ENCODE measurements around the gene IGF2.

IGF2 gene

DNA sequence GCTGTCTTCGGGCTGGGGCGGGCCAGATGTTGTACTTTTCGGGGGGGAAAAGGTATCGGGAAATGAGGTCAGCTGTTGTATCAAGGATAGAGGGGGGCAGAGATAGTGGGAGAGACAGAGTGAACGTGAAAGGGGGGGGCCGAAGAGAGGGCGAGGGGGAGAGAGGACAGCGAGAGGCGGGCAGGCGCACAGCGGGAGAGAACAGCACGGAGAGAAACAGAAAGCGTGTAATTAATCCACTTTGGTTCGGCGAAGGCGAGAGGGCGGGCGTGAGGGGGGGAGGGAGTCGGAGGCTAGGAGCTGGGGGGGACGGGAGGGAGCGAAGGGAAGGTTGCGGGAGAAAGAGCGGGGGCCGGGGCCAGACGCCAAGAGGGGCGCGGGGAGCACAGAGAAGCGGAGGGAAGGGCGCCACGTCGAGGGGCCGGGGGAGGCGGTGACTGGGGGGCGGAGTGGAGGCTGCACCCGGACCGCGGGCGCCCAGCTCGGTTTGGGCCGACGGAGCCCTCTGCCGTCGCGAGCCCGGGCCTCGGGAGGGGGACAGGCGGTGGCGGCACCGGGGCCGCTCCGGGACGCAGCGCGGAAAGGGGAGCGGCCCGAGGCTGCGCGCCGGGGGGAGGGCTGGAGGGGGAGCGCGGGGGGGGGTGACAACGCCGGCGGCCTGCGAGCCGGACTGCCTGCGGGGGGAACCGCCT is 612 bp downstream of the IGF2 start:
- H3K36me3 ChIP-seq (ENCODE audit: control insufficient read depth, low read depth, low read length), result no peaks in the 10 kb centered on the region
- H3K27ac ChIP-seq (ENCODE audit: low read length), result no peak overlapping the region
- peaks cover 6% of the 10 kb centered on the region for H3K4me1 ChIP-seq (ENCODE audit: control insufficient read depth, low read depth, low read length)
- H3K27me3 ChIP-seq (ENCODE audit: control insufficient read depth, insufficient read depth, low read length), result peaks cover 97% of the 10 kb centered on the region
- H3K9ac ChIP-seq (ENCODE audit: low read length), result no peak overlapping the region
- H3K9me3 ChIP-seq (ENCODE audit: control insufficient read depth, low read depth, low read length), result no peaks in the 10 kb centered on the region
- no peak overlapping the region for H3K4me3 ChIP-seq (ENCODE audit: low read length)

DNA sequence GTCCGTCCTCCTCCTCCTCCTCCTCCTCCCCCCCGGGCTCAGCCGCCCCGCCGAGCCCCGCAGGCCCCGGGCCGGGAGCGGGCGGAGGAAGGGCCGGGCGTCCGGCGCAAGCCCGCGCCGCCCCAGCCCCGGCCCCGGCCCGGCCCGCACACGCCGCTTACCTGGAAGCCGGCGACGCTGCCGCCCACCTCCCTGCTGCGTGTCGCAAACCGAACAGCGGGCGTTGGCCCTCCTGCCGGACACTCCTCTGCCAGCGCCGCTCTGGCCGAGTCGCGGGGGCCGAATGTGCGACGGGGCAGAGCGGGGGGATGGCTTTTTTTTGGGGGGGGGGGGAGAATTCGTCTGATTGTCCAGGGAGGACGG is 1.1 kb downstream of the IGF2 start:
- peaks cover 97% of the 10 kb centered on the region for H3K27me3 ChIP-seq (ENCODE audit: control insufficient read depth, insufficient read depth, low read length)

DNA sequence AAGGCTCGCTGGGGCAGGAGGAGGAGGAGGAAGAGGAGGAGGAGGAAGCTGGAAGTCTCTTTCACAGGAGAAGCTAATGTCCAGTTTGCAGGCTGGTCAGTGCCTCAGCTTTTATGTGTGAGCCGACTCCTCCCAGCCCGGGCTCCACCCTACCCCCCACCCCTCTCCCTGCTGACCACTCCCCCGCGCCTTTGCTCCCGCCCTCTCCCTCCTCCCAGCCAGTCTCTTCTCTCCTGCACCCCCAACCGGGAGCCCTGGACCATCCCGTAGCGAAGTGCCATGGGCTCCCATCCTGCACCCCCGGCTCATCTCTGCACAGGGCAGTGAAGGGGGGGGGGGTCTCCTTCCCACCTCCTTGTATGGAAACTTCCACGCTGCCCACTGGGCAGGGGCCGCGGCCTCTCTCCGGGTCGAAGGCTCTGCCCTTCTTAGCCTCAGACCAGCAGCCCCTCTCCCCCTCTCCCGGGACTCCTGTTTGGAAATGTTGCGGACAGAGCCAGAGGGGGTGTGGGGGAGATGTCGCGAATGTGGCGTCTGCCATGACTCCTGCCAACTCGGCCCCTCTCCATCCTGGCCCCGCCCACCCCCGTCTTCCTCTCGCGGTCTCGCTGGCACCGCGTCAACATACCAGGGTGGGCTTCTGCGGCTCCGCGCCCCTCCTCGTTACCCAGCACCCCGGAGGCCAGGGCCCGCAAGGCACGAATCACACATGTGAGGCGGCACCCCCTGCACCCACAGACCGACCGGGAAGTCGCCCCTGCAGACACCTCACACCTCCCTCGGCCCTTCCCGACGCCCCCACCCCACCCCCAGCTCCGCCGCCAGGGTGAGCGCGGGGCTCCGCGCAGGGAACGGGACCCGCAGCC is 1.8 kb downstream of the IGF2 start:
- Histone ChIP-seq H3K4me3 (ENCODE audit: low read length) (peak overlapping the region; percentile 47), H3K9ac (ENCODE audit: low read length) (no peak overlapping the region), H3K27ac (ENCODE audit: low read length) (no peak overlapping the region), H3K27me3 (ENCODE audit: control insufficient read depth, insufficient read depth, low read length) (peaks cover 97% of the 10 kb centered on the region), H3K4me1 (ENCODE audit: control insufficient read depth, low read depth, low read length) (peaks cover 5% of the 10 kb centered on the region), H3K36me3 (ENCODE audit: control insufficient read depth, low read depth, low read length) (no peaks in the 10 kb centered on the region), H3K9me3 (ENCODE audit: control insufficient read depth, low read depth, low read length) (no peaks in the 10 kb centered on the region)

More for the DNA sequence above, 1.1 kb downstream of the IGF2 start:
- peaks cover 5% of the 10 kb centered on the region for H3K4me1 ChIP-seq (ENCODE audit: control insufficient read depth, low read depth, low read length)
- no peaks in the 10 kb centered on the region for H3K9me3 ChIP-seq (ENCODE audit: control insufficient read depth, low read depth, low read length)
- no peak overlapping the region for H3K27ac ChIP-seq (ENCODE audit: low read length)
- no peaks in the 10 kb centered on the region for H3K36me3 ChIP-seq (ENCODE audit: control insufficient read depth, low read depth, low read length)
- H3K9ac ChIP-seq (ENCODE audit: low read length), result no peak overlapping the region
- no peak overlapping the region for H3K4me3 ChIP-seq (ENCODE audit: low read length)

DNA sequence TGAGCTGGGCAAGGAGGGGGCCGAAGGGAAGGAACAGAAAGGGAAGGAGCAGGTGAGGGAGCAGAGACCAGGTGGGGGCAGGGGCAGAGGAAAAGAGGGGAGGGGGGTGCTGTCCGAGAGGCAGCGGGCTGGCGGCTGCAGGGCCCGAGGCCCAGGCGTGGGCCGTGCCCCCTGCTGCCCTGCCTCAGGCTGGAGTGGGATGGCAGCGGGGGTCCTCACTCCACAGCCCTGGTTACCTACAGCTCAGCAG is 2.3 kb downstream of the IGF2 start:
- Histone ChIP-seq H3K9me3 (ENCODE audit: control insufficient read depth, low read depth, low read length) (no peaks in the 10 kb centered on the region), H3K27ac (ENCODE audit: low read length) (no peak overlapping the region), H3K4me3 (ENCODE audit: low read length) (peak overlapping the region; percentile 47), H3K27me3 (ENCODE audit: control insufficient read depth, insufficient read depth, low read length) (peaks cover 97% of the 10 kb centered on the region), H3K4me1 (ENCODE audit: control insufficient read depth, low read depth, low read length) (peaks cover 5% of the 10 kb centered on the region), H3K36me3 (ENCODE audit: control insufficient read depth, low read depth, low read length) (no peaks in the 10 kb centered on the region), H3K9ac (ENCODE audit: low read length) (no peak overlapping the region)

DNA sequence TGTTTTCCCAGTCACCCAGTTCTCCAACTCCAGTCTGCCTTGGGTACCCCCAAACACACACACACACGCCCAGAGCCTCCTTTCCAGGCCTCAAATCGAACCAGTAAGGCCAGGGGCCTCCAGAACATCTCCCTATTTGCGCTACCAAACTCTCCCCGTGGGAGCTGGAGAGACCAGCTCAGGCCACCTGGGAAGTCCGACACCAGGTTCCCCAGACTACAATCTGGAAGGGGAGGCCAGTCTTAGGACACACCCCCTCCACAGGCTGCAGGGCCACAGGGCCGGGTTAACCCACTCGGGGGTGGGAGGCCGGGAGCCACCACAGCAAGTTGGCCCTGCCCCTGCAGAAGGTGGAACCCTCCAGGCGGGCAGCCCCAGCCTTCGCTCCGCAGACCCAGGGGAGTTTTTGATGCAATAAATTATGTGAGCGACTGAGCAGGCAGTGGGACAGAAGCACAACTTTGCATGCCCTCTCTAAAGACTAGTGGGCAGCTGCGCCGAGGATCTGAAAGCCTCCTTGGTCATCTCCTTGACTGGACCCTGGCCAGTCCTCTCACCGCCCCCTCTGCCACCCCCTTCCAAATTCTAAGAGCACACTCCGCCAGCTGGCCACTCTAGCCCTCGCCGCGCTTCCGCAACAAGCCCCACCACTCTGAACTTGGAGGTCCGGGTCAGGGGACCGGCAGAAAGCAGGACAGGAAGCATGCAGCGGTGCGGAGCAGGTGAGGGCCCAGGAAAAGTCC is 2.8 kb downstream of the IGF2 start:
- H3K9ac ChIP-seq (ENCODE audit: low read length), result no peak overlapping the region
- H3K27me3 ChIP-seq (ENCODE audit: control insufficient read depth, insufficient read depth, low read length), result peaks cover 94% of the 10 kb centered on the region
- H3K9me3 ChIP-seq (ENCODE audit: control insufficient read depth, low read depth, low read length), result no peaks in the 10 kb centered on the region
- no peaks in the 10 kb centered on the region for H3K36me3 ChIP-seq (ENCODE audit: control insufficient read depth, low read depth, low read length)
- no peak overlapping the region for H3K27ac ChIP-seq (ENCODE audit: low read length)
- no peak overlapping the region for H3K4me3 ChIP-seq (ENCODE audit: low read length)
- peaks cover 5% of the 10 kb centered on the region for H3K4me1 ChIP-seq (ENCODE audit: control insufficient read depth, low read depth, low read length)

DNA sequence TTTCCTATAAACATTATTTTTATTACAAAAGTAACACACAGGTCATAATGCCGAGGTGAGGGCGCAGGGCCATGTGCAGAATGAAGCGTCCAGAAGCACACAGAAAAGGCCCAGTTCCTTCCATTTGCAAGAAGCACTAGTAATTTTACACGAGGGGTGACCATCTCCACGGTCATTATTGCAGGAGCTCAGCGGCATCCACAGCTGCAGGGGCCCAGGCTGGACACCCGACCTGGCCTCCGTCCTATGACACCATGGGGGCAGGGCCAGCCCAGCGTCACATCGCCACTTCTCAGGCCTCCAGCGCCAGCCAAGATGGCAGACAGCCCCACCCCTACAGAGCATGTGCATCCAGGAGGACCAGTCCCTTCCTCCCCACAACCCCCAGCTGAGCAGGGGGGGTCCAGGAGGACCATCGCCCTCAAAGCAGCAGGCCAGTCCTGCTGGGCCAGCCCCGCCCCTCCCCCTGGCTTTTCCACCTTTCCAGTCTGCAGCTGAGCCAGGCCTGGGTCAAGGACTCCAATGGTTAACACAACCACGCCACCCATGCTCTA is 3.5 kb downstream of the IGF2 start:
- no peaks in the 10 kb centered on the region for H3K9me3 ChIP-seq (ENCODE audit: control insufficient read depth, low read depth, low read length)
- H3K4me3 ChIP-seq (ENCODE audit: low read length), result no peak overlapping the region
- no peak overlapping the region for H3K9ac ChIP-seq (ENCODE audit: low read length)
- H3K4me1 ChIP-seq (ENCODE audit: control insufficient read depth, low read depth, low read length), result peaks cover 5% of the 10 kb centered on the region
- H3K27ac ChIP-seq (ENCODE audit: low read length), result no peak overlapping the region
- peaks cover 87% of the 10 kb centered on the region for H3K27me3 ChIP-seq (ENCODE audit: control insufficient read depth, insufficient read depth, low read length)
- H3K36me3 ChIP-seq (ENCODE audit: control insufficient read depth, low read depth, low read length), result no peaks in the 10 kb centered on the region

DNA sequence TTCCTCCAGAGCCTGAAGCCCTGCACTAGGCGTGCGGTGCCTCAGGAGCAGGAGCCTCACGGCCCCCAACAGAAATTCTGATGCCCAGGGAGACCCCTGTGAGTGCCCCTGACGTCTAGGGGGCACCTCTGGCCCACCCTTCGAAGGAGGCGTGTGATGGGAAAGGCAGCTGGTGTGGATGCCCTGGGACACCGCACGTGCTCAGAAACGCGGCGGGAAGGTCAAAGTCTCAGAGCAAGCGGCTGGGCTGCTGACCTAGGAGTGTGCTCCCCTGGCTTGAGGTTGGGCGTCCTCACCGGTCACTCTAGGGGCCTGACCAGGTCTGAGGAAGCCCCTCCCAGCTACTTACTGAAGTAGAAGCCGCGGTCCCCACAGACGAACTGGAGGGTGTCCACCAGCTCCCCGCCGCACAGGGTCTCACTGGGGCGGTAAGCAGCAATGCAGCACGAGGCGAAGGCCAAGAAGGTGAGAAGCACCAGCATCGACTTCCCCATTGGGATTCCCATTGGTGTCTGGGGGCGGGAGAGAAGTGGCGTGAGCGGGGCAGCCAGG is 4.1 kb downstream of the IGF2 start:
- H3K27ac ChIP-seq (ENCODE audit: low read length), result no peak overlapping the region
- H3K9me3 ChIP-seq (ENCODE audit: control insufficient read depth, low read depth, low read length), result no peaks in the 10 kb centered on the region
- no peak overlapping the region for H3K9ac ChIP-seq (ENCODE audit: low read length)
- no peaks in the 10 kb centered on the region for H3K36me3 ChIP-seq (ENCODE audit: control insufficient read depth, low read depth, low read length)
- no peak overlapping the region for H3K4me3 ChIP-seq (ENCODE audit: low read length)
- H3K4me1 ChIP-seq (ENCODE audit: control insufficient read depth, low read depth, low read length), result peaks cover 5% of the 10 kb centered on the region
- H3K27me3 ChIP-seq (ENCODE audit: control insufficient read depth, insufficient read depth, low read length), result peaks cover 81% of the 10 kb centered on the region

DNA sequence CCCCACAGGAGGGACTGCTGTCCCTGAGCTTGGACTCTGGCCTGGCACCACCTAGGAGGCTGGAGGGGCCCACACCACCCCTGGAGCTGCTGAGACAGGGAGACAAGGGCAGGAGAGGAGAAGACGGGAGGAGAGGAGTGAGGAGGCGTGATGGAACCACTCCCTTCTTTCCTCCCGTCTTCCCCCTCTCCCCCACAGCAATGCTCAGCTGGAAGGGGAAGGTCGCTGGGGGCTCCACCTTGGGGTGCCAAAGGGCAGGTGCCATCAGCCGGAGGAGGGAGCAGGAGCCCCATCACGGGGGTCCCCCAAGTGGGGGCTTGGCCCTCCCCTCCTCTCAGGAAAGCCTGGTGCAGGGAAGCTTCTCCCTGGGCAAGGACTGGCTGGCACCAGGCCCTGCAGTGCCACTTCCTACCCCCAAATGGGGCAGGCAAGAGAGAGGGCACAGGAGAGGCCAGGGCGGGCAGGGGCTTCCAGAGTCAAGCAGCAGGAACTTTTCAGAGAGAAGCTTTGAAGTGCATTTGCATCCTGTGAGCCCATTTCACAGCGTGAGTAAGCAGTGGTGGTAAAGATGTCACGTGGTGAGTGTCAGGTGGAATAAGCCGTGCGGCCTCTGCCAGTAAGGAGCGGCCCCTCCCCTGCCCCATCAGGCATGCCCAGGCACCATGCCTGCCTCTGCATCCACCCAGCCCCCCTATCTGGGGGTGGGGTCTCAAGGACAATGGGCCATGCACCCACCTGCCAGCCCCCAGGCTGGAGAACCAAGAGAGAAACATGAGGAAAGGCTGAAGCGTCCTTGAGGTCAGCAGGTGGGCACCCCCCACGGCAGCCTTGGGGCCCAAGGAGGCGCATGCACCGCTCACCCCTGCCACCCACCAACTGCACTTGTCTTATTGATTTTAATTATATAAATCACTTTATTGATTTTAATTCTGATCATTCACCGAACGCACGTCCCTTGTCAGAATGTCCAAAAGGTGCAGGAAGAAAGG is 4.9 kb downstream of the IGF2 start:
- H3K9ac ChIP-seq (ENCODE audit: low read length), result no peak overlapping the region
- H3K4me3 ChIP-seq (ENCODE audit: low read length), result no peak overlapping the region
- peaks cover 5% of the 10 kb centered on the region for H3K4me1 ChIP-seq (ENCODE audit: control insufficient read depth, low read depth, low read length)
- H3K27me3 ChIP-seq (ENCODE audit: control insufficient read depth, insufficient read depth, low read length), result peaks cover 74% of the 10 kb centered on the region
- H3K9me3 ChIP-seq (ENCODE audit: control insufficient read depth, low read depth, low read length), result no peaks in the 10 kb centered on the region
- no peak overlapping the region for H3K27ac ChIP-seq (ENCODE audit: low read length)
- H3K36me3 ChIP-seq (ENCODE audit: control insufficient read depth, low read depth, low read length), result no peaks in the 10 kb centered on the region

DNA sequence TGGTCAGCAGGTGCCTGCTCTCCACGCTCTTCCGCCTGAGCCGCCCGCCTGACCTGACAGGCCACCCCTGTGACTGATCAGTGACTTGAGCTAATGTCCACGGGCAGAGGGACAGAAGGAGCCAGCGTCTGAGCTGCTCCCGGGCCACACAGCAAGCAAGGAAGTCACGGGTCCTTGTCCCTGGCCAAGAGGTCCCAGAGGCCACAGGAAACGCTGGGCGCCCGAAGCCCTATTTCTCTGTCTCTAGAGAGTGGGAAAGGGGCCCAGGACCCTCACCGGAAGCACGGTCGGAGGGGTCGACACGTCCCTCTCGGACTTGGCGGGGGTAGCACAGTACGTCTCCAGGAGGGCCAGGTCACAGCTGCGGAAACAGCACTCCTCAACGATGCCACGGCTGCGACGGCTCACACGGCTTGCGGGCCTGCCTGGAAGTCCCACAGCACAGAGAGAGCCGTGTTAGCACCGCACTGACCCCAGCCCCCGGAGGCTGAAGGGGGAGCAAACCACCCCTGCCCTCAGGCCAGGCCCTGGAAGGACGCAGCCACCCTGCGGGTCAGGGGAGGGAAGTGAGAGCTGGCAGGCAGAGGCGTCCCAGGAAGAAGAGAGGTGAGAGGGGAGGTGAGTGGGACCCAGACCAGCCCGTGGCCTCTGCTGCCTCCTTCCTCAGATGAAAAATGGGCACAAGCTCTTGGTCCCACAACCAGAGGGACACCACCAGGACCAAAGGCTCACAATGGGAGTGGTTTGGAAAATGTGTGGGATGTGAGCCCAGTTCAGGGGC is 5.8 kb downstream of the IGF2 start:
- Histone ChIP-seq H3K4me1 (ENCODE audit: control insufficient read depth, low read depth, low read length) (peaks cover 5% of the 10 kb centered on the region), H3K36me3 (ENCODE audit: control insufficient read depth, low read depth, low read length) (no peaks in the 10 kb centered on the region), H3K27ac (ENCODE audit: low read length) (no peak overlapping the region), H3K4me3 (ENCODE audit: low read length) (no peak overlapping the region), H3K9ac (ENCODE audit: low read length) (no peak overlapping the region), H3K27me3 (ENCODE audit: control insufficient read depth, insufficient read depth, low read length) (peaks cover 67% of the 10 kb centered on the region), H3K9me3 (ENCODE audit: control insufficient read depth, low read depth, low read length) (no peaks in the 10 kb centered on the region)

DNA sequence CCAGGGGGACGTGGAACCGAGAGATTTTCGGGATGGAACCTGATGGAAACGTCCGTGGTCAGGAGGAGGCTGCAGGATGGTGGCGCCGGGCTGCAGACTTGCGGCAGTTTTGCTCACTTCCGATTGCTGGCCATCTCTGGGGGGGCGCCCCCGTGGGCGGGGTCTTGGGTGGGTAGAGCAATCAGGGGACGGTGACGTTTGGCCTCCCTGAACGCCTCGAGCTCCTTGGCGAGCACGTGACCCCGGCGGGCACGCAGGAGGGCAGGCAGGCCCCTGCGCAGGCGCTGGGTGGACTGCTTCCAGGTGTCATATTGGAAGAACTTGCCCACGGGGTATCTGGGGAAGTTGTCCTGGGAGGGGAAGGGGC is 6.3 kb downstream of the IGF2 start:
- Histone ChIP-seq H3K4me1 (ENCODE audit: control insufficient read depth, low read depth, low read length) (peaks cover 5% of the 10 kb centered on the region), H3K27me3 (ENCODE audit: control insufficient read depth, insufficient read depth, low read length) (peaks cover 62% of the 10 kb centered on the region), H3K9ac (ENCODE audit: low read length) (no peak overlapping the region), H3K27ac (ENCODE audit: low read length) (no peak overlapping the region), H3K9me3 (ENCODE audit: control insufficient read depth, low read depth, low read length) (no peaks in the 10 kb centered on the region), H3K4me3 (ENCODE audit: low read length) (no peak overlapping the region), H3K36me3 (ENCODE audit: control insufficient read depth, low read depth, low read length) (no peaks in the 10 kb centered on the region)
